GM12878 (cell line): Measurements from ENCODE around the gene EXD3. TPM values are rescaled to one million over a fixed set of nuclear protein-coding genes. Genes with fewer than 3 reads are reported as not detected.

Experiments
- ATAC-seq: fragments of 200-7000 bp; cut with Tn5 transposase; 3 replicates; pipeline ENCODE4 v1.9.1; 2020; ENCODE audit warnings: mild to moderate bottlenecking, moderate library complexity
- BruUV-seq: library from RNA; stranded (reverse); fragments of 400-500 nt; replicated peaks from 2 replicates; lab custom pipeline; 2021; lab: Mats Ljungman, UMichigan
- CTCF ChIA-PET: fragments of 300-600 bp; sonication (Branson Sonifier 250); formaldehyde crosslinking; extraction: SDS; loops from one replicate; lab custom pipeline; 2021; ENCODE audit warnings: inconsistent platforms; lab: Yijun Ruan, JAX
- POLR2A ChIA-PET: fragments of 350-600 bp; formaldehyde crosslinking; extraction: SDS; loops from one replicate; lab custom pipeline; 2021; ENCODE audit warnings: inconsistent platforms; lab: Charles Lee
- RAD21 ChIA-PET: fragments of 300-600 bp; sonication (Branson Sonifier 250); formaldehyde crosslinking; loops from one replicate; lab custom pipeline; 2023; ENCODE audit warnings: antibody characterized with exemption; ENCODE audit not compliant: unreplicated experiment; lab: Charles Lee
- SMC1A ChIA-PET: fragments of 300-600 bp; sonication (Branson Sonifier 250); formaldehyde crosslinking; loops from one replicate; lab custom pipeline; 2023; ENCODE audit not compliant: unreplicated experiment, uncharacterized antibody; lab: Charles Lee
- DNase-seq: peaks from one replicate; pipeline ENCODE4 v3.0.0-alpha.2; 2011; ENCODE audit warnings: low read depth, low spot score
- FAIRE-seq: peaks from 3 replicates; lab custom pipeline; 2011; peaks lifted over from hg19 to GRCh38; lab: Jason Lieb, UNC
- H2AFZ ChIP-seq: 2 replicates; pipeline ENCODE4 v1.6.0; 2011; ENCODE audit warnings: low read depth, low read length, control low read depth; ENCODE audit not compliant: control insufficient read depth
- H3K27ac ChIP-seq: 2 replicates; pipeline ENCODE4 v1.5.1; 2011; ENCODE audit warnings: control low read depth; ENCODE audit not compliant: control insufficient read depth, insufficient read depth
- H3K27me3 ChIP-seq, 2 experiments: replicated peaks in 1 of 2; 2 replicates each; pipeline versions ENCODE4 v1.6.0 to v1.6.1; 2011; ENCODE audit warnings: low read length in 1 of 2; ENCODE audit not compliant: control insufficient read depth in 2 of 2, insufficient read depth in 2 of 2
- H3K36me3 ChIP-seq, 2 experiments: 2 replicates each; pipeline ENCODE4 v1.5.1; 2011; ENCODE audit warnings: low read length in 1 of 2; ENCODE audit not compliant: control insufficient read depth in 2 of 2, insufficient read depth in 2 of 2
- H3K4me1 ChIP-seq: 2 replicates; pipeline ENCODE4 v1.6.1; 2011; ENCODE audit warnings: mild to moderate bottlenecking, low read length, moderate library complexity, mixed read lengths; ENCODE audit not compliant: control insufficient read depth, insufficient read depth
- H3K4me2 ChIP-seq: 2 replicates; pipeline ENCODE4 v1.6.0; 2011; ENCODE audit warnings: control low read depth; ENCODE audit not compliant: control insufficient read depth, insufficient read depth
- H3K4me3 ChIP-seq: fragments of 200-600 bp; sonication (generic); 2 replicates; pipeline ENCODE4 v1.5.1; 2016
- H3K79me2 ChIP-seq: 2 replicates; pipeline ENCODE4 v1.6.0; 2011; ENCODE audit warnings: low read length; ENCODE audit not compliant: control insufficient read depth, insufficient read depth
- H3K9ac ChIP-seq: 2 replicates; pipeline ENCODE4 v1.8.0; 2011; ENCODE audit warnings: low read length, control low read depth, mixed read lengths; ENCODE audit not compliant: control insufficient read depth, insufficient read depth
- H3K9me3 ChIP-seq: replicated peaks from 3 replicates; pipeline ENCODE4 v1.5.1; 2011; ENCODE audit warnings: mild to moderate bottlenecking, low read length; ENCODE audit not compliant: control insufficient read depth, insufficient read depth
- H4K20me1 ChIP-seq: 2 replicates; pipeline ENCODE4 v1.6.0; 2011; ENCODE audit not compliant: control insufficient read depth, insufficient read depth
- CBX5 ChIP-seq: sonication (generic); IDR thresholded peaks from 2 replicates; pipeline ENCODE4 v1.6.1; 2016; ENCODE audit warnings: low read depth, moderate library complexity, mild to moderate bottlenecking, inconsistent platforms
- CREM ChIP-seq: IDR thresholded peaks from 2 replicates; pipeline ENCODE4 v1.6.1; 2014; ENCODE audit warnings: antibody characterized with exemption, low read depth
- HCFC1 ChIP-seq: fragments of 150-350 bp; IDR thresholded peaks from 2 replicates; pipeline ENCODE4 v1.6.1; 2014; ENCODE audit warnings: low read length
- KAT2A ChIP-seq: conservative IDR thresholded peaks from 2 replicates; pipeline ENCODE4 v1.6.1; 2011; ENCODE audit warnings: low read depth, low read length; ENCODE audit not compliant: control insufficient read depth
- NFYB ChIP-seq: IDR thresholded peaks from 2 replicates; pipeline ENCODE4 v1.6.1; 2011; ENCODE audit warnings: low read depth, mild to moderate bottlenecking, low read length, improper control_type of control experiment, moderate library complexity; ENCODE audit not compliant: insufficient read depth
- SIX5 ChIP-seq: IDR thresholded peaks from 2 replicates; pipeline ENCODE4 v1.6.1; 2011; ENCODE audit warnings: mild to moderate bottlenecking, low read depth, low read length, moderate library complexity; ENCODE audit not compliant: severe bottlenecking
- SMARCA5 ChIP-seq: fragments of 450-650 bp; IDR thresholded peaks from 2 replicates; pipeline ENCODE4 v1.6.1; 2017; ENCODE audit warnings: mild to moderate bottlenecking
- USF1 ChIP-seq: IDR thresholded peaks from 2 replicates; pipeline ENCODE4 v1.6.1; 2011; ENCODE audit warnings: borderline replicate concordance, low read depth, mild to moderate bottlenecking, moderate library complexity, mixed read lengths, low read length; ENCODE audit not compliant: insufficient read depth; ENCODE audit errors: extremely low read length
- WGBS: methylation state at CpG from one replicate; pipeline ENCODE4 v1.1.6; 2016; ENCODE audit warnings: low lambda C conversion rate; ENCODE audit not compliant: insufficient replicate concordance, insufficient coverage; ENCODE audit errors: missing lambda C conversion rate; 5-methylcytosine and 5-hydroxymethylcytosine counted together
- in situ Hi-C: fragments of 300-500 bp; cut with MboI; formaldehyde crosslinking; loops from 9 replicates; pipeline ENCODE4 v1.14.3; 2018; ENCODE audit warnings: mixed read lengths
- intact Hi-C: fragments of 100-400 bp; cut with micrococcal nuclease; formaldehyde crosslinking; loops from one replicate; pipeline ENCODE4 v1.14.2; 2022; ENCODE audit not compliant: unreplicated experiment
- polyA plus RNA-seq, 11 experiments: library from polyadenylated mRNA; depleted of rRNA in 4 of 11; unstranded in 6 of 11; stranded (reverse) in 5 of 11; fragments of >200 nt; fragmentation: Nextera tagmentation in 4 of 11; fragmentation: Illumina TruSeq in 1 of 11; extraction: Ambion mirVana in 4 of 11; extraction: Trizol in 1 of 11; gene quantifications; 1 replicate in 1 of 11; 2 replicates in 10 of 11; pipeline versions ENCODE4 v1.2.1 to v1.2.3, GENCODE V29; 2011 to 2016; ENCODE audit warnings: inconsistent platforms in 2 of 11, missing spikeins in 2 of 11, low read depth in 1 of 11
- total RNA-seq, 4 experiments: library from RNA; depleted of rRNA in 3 of 4; stranded (reverse); fragments of >200 nt in 3 of 4; fragmentation: Illumina TruSeq in 1 of 4; extraction: Trizol in 1 of 4; gene quantifications; 2 replicates each; pipeline versions ENCODE4 v1.2.1 to v1.2.3, GENCODE V29; 2013 to 2021
- TF ChIP-seq, protein P1 (sequence below): fragments of 150-350 bp; IDR thresholded peaks from 2 replicates; pipeline ENCODE4 v1.6.1; 2016; ENCODE audit warnings: low read depth, low read length

EXD3 gene
- total and polyA plus RNA-seq, 10 of the 15 experiments (the other 5 are each of a cell fraction or from before 2014, with no cell fraction given) = 0.21 to 7.1 (median 3.6) TPM

DNA sequence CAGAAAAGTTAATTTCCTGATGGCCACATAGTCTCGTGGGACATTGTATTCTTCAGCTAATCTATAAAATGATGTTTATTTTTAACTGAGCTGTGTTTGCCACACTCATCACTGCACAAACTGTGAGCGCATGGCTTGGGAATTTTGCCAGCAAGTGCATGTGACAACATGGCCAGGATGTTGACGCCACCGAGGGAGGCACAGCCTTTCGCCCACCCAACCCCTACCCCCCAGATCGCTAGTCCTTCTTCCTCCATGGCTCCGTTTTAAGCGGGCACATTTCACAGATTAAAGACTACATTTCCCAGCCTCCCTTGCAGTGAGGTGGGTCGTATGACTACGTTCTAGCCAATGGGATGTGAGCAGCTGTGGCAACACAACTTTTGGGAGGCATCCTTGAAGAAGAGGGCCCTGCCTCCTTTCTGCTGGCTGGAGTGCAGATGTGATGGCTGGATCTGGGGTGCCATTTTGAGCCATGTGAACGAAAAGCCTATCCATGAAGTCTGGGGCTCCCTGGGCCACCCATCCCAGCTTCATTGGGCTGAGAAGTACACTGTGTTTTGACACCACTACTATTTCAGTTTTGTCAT lies 128.8 kb downstream of the EXD3 start:
- peaks cover 2% of the 10 kb centered on the region; the same call in 2 of the 3 replicates for H3K9me3 ChIP-seq
- H3K36me3 ChIP-seq = no peaks in the 10 kb centered on the region
- DNase-seq (no peak), ATAC-seq (peak; percentile 77), FAIRE-seq (no peak)
- WGBS = 10% methylated on average over 11 of the region's 11 CpGs
- H3K27me3 ChIP-seq = no peaks in the 10 kb centered on the region; a peak in 1 of 4 replicates
- ChIA-PET SMC1A (interaction anchor here (0.6 kb wide), 1 partner anchor 148 kb away, joined by 3 read pairs; no protein-coding TSS in a partner anchor), RAD21 (no interaction called here), CTCF (interaction anchor here (0.7 kb wide), 2 partner anchors 114 to 151 kb away, joined by 3 to 5 read pairs; no protein-coding TSS in a partner anchor), POLR2A (no interaction called here)
- H3K27ac ChIP-seq = no peak overlapping the region
- H3K9ac ChIP-seq = no peak overlapping the region
- no peaks in the 10 kb centered on the region for H4K20me1 ChIP-seq
- H3K79me2 ChIP-seq = no peaks in the 10 kb centered on the region
- intact Hi-C loops = loop anchor here (2.0 to 10.0 kb wide), 2 partner anchors 151 to 231 kb away; no protein-coding TSS in a partner anchor
- peaks cover 7% of the 10 kb centered on the region for H3K4me1 ChIP-seq
- H3K4me3 ChIP-seq = no peak overlapping the region
- in situ Hi-C loops = loop anchor here (5.0 kb wide), 3 partner anchors 113 to 233 kb away; no protein-coding TSS in a partner anchor
- no TSS peak for BruUV-seq
- TF ChIP-seq CBX5 = no peak
- TF ChIP-seq SIX5 = peak; percentile 71
- TF ChIP-seq USF1 = peak; percentile 57
- peak; percentile 69 for TF ChIP-seq SMARCA5
- peak; percentile 56; the same call in 1 of the 2 replicates for TF ChIP-seq NFYB
- peak; percentile 25; the same call in 1 of the 2 replicates for TF ChIP-seq CREM
- peak; percentile 75 for TF ChIP-seq HCFC1
- TF ChIP-seq, protein P1, sequence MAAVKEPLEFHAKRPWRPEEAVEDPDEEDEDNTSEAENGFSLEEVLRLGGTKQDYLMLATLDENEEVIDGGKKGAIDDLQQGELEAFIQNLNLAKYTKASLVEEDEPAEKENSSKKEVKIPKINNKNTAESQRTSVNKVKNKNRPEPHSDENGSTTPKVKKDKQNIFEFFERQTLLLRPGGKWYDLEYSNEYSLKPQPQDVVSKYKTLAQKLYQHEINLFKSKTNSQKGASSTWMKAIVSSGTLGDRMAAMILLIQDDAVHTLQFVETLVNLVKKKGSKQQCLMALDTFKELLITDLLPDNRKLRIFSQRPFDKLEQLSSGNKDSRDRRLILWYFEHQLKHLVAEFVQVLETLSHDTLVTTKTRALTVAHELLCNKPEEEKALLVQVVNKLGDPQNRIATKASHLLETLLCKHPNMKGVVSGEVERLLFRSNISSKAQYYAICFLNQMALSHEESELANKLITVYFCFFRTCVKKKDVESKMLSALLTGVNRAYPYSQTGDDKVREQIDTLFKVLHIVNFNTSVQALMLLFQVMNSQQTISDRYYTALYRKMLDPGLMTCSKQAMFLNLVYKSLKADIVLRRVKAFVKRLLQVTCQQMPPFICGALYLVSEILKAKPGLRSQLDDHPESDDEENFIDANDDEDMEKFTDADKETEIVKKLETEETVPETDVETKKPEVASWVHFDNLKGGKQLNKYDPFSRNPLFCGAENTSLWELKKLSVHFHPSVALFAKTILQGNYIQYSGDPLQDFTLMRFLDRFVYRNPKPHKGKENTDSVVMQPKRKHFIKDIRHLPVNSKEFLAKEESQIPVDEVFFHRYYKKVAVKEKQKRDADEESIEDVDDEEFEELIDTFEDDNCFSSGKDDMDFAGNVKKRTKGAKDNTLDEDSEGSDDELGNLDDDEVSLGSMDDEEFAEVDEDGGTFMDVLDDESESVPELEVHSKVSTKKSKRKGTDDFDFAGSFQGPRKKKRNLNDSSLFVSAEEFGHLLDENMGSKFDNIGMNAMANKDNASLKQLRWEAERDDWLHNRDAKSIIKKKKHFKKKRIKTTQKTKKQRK = peak; percentile 45
- no peak for TF ChIP-seq KAT2A
- TF ChIP-seq, all 136 proteins: peak for 7
- Histone ChIP-seq H3K4me2 (no peak overlapping the region), H2AFZ (no peak overlapping the region)
